GM12878 (cell line): Measurements from ENCODE around the gene RUSC1. TPM values are rescaled to one million over a fixed set of nuclear protein-coding genes. Genes with fewer than 3 reads are reported as not detected.

Experiments used
- ATAC-seq: fragments of 200-7000 bp; cut with Tn5 transposase; 3 replicates; pipeline ENCODE4 v1.9.1; 2020; ENCODE audit warnings: mild to moderate bottlenecking, moderate library complexity
- BruUV-seq: library from RNA; stranded (reverse); fragments of 400-500 nt; replicated peaks from 2 replicates; lab custom pipeline; 2021; lab: Mats Ljungman, UMichigan
- CTCF ChIA-PET: fragments of 300-600 bp; sonication (Branson Sonifier 250); formaldehyde crosslinking; extraction: SDS; loops from one replicate; lab custom pipeline; 2021; ENCODE audit warnings: inconsistent platforms; lab: Yijun Ruan, JAX
- POLR2A ChIA-PET: fragments of 350-600 bp; formaldehyde crosslinking; extraction: SDS; loops from one replicate; lab custom pipeline; 2021; ENCODE audit warnings: inconsistent platforms; lab: Charles Lee
- RAD21 ChIA-PET: fragments of 300-600 bp; sonication (Branson Sonifier 250); formaldehyde crosslinking; loops from one replicate; lab custom pipeline; 2023; ENCODE audit warnings: antibody characterized with exemption; ENCODE audit not compliant: unreplicated experiment; lab: Charles Lee
- SMC1A ChIA-PET: fragments of 300-600 bp; sonication (Branson Sonifier 250); formaldehyde crosslinking; loops from one replicate; lab custom pipeline; 2023; ENCODE audit not compliant: unreplicated experiment, uncharacterized antibody; lab: Charles Lee
- DNase-seq: peaks from one replicate; pipeline ENCODE4 v3.0.0-alpha.2; 2011; ENCODE audit warnings: low read depth, low spot score
- FAIRE-seq: peaks from 3 replicates; lab custom pipeline; 2011; peaks lifted over from hg19 to GRCh38; lab: Jason Lieb, UNC
- H2AFZ ChIP-seq: 2 replicates; pipeline ENCODE4 v1.6.0; 2011; ENCODE audit warnings: low read depth, low read length, control low read depth; ENCODE audit not compliant: control insufficient read depth
- H3K27ac ChIP-seq: 2 replicates; pipeline ENCODE4 v1.5.1; 2011; ENCODE audit warnings: control low read depth; ENCODE audit not compliant: control insufficient read depth, insufficient read depth
- H3K27me3 ChIP-seq, 2 experiments: replicated peaks in 1 of 2; 2 replicates each; pipeline versions ENCODE4 v1.6.0 to v1.6.1; 2011; ENCODE audit warnings: low read length in 1 of 2; ENCODE audit not compliant: control insufficient read depth in 2 of 2, insufficient read depth in 2 of 2
- H3K36me3 ChIP-seq, 2 experiments: 2 replicates each; pipeline ENCODE4 v1.5.1; 2011; ENCODE audit warnings: low read length in 1 of 2; ENCODE audit not compliant: control insufficient read depth in 2 of 2, insufficient read depth in 2 of 2
- H3K4me1 ChIP-seq: 2 replicates; pipeline ENCODE4 v1.6.1; 2011; ENCODE audit warnings: mild to moderate bottlenecking, low read length, moderate library complexity, mixed read lengths; ENCODE audit not compliant: control insufficient read depth, insufficient read depth
- H3K4me2 ChIP-seq: 2 replicates; pipeline ENCODE4 v1.6.0; 2011; ENCODE audit warnings: control low read depth; ENCODE audit not compliant: control insufficient read depth, insufficient read depth
- H3K4me3 ChIP-seq: fragments of 200-600 bp; sonication (generic); 2 replicates; pipeline ENCODE4 v1.5.1; 2016
- H3K79me2 ChIP-seq: 2 replicates; pipeline ENCODE4 v1.6.0; 2011; ENCODE audit warnings: low read length; ENCODE audit not compliant: control insufficient read depth, insufficient read depth
- H3K9ac ChIP-seq: 2 replicates; pipeline ENCODE4 v1.8.0; 2011; ENCODE audit warnings: low read length, control low read depth, mixed read lengths; ENCODE audit not compliant: control insufficient read depth, insufficient read depth
- H3K9me3 ChIP-seq: replicated peaks from 3 replicates; pipeline ENCODE4 v1.5.1; 2011; ENCODE audit warnings: mild to moderate bottlenecking, low read length; ENCODE audit not compliant: control insufficient read depth, insufficient read depth
- H4K20me1 ChIP-seq: 2 replicates; pipeline ENCODE4 v1.6.0; 2011; ENCODE audit not compliant: control insufficient read depth, insufficient read depth
- ATF7 ChIP-seq: fragments of 450-650 bp; IDR thresholded peaks from 2 replicates; pipeline ENCODE4 v1.6.1; 2016; ENCODE audit warnings: low read depth, mild to moderate bottlenecking
- BHLHE40 ChIP-seq, 2 experiments: fragments of 450-650 bp in 1 of 2; IDR thresholded peaks; 2 replicates each; pipeline ENCODE4 v1.6.1; 2011 to 2017; ENCODE audit warnings: low read depth in 2 of 2, borderline replicate concordance in 1 of 2, improper control_type of control experiment in 1 of 2, low read length in 1 of 2, mild to moderate bottlenecking in 1 of 2
- CBX5 ChIP-seq: sonication (generic); IDR thresholded peaks from 2 replicates; pipeline ENCODE4 v1.6.1; 2016; ENCODE audit warnings: low read depth, moderate library complexity, mild to moderate bottlenecking, inconsistent platforms
- CEBPB ChIP-seq, 2 experiments: fragments of 150-350 bp in 1 of 2; IDR thresholded peaks; 2 replicates each; pipeline ENCODE4 v1.6.1; 2012 to 2014; ENCODE audit warnings: low read depth in 2 of 2, low read length in 2 of 2, borderline replicate concordance in 1 of 2, inconsistent platforms in 1 of 2
- CUX1 ChIP-seq: IDR thresholded peaks from 2 replicates; pipeline ENCODE4 v1.6.1; 2012; ENCODE audit warnings: improper control_type of control experiment, low read depth, low read length; ENCODE audit not compliant: insufficient replicate concordance
- HDAC2 ChIP-seq: fragments of 200-600 bp; sonication (generic); IDR thresholded peaks from 2 replicates; pipeline ENCODE4 v1.6.1; 2017
- IKZF1 ChIP-seq: fragments of 450-650 bp; conservative IDR thresholded peaks from 2 replicates; pipeline ENCODE4 v1.6.1; 2017; ENCODE audit warnings: antibody characterized with exemption, mild to moderate bottlenecking
- IRF4 ChIP-seq: IDR thresholded peaks from 2 replicates; pipeline ENCODE4 v1.6.1; 2011; ENCODE audit warnings: low read depth, low read length
- JUNB ChIP-seq: IDR thresholded peaks from 2 replicates; pipeline ENCODE4 v1.6.1; 2016; ENCODE audit warnings: antibody characterized with exemption, mild to moderate bottlenecking
- NBN ChIP-seq: fragments of 450-650 bp; IDR thresholded peaks from 2 replicates; pipeline ENCODE4 v1.6.1; 2016
- NFYA ChIP-seq: IDR thresholded peaks from 2 replicates; pipeline ENCODE4 v1.6.1; 2011; ENCODE audit warnings: low read depth, mild to moderate bottlenecking, low read length, improper control_type of control experiment, borderline replicate concordance
- NFYB ChIP-seq: IDR thresholded peaks from 2 replicates; pipeline ENCODE4 v1.6.1; 2011; ENCODE audit warnings: low read depth, mild to moderate bottlenecking, low read length, improper control_type of control experiment, moderate library complexity; ENCODE audit not compliant: insufficient read depth
- POLR2A ChIP-seq: IDR thresholded peaks from 2 replicates; pipeline ENCODE4 v1.6.1; 2011; ENCODE audit warnings: low read depth, mild to moderate bottlenecking, low read length
- RBBP5 ChIP-seq: fragments of 200-600 bp; sonication (generic); conservative IDR thresholded peaks from 2 replicates; pipeline ENCODE4 v1.6.1; 2016
- TCF7 ChIP-seq: IDR thresholded peaks from 2 replicates; pipeline ENCODE4 v1.6.1; 2014; ENCODE audit warnings: antibody characterized with exemption, borderline replicate concordance
- ZNF687 ChIP-seq: fragments of 450-650 bp; IDR thresholded peaks from 2 replicates; pipeline ENCODE4 v1.6.1; 2017; ENCODE audit warnings: mild to moderate bottlenecking, moderate library complexity
- WGBS: methylation state at CpG from one replicate; pipeline ENCODE4 v1.1.6; 2016; ENCODE audit warnings: low lambda C conversion rate; ENCODE audit not compliant: insufficient replicate concordance, insufficient coverage; ENCODE audit errors: missing lambda C conversion rate; 5-methylcytosine and 5-hydroxymethylcytosine counted together
- in situ Hi-C: fragments of 300-500 bp; cut with MboI; formaldehyde crosslinking; loops from 9 replicates; pipeline ENCODE4 v1.14.3; 2018; ENCODE audit warnings: mixed read lengths
- intact Hi-C: fragments of 100-400 bp; cut with micrococcal nuclease; formaldehyde crosslinking; loops from one replicate; pipeline ENCODE4 v1.14.2; 2022; ENCODE audit not compliant: unreplicated experiment
- polyA plus RNA-seq, 11 experiments: library from polyadenylated mRNA; depleted of rRNA in 4 of 11; unstranded in 6 of 11; stranded (reverse) in 5 of 11; fragments of >200 nt; fragmentation: Nextera tagmentation in 4 of 11; fragmentation: Illumina TruSeq in 1 of 11; extraction: Ambion mirVana in 4 of 11; extraction: Trizol in 1 of 11; gene quantifications; 1 replicate in 1 of 11; 2 replicates in 10 of 11; pipeline versions ENCODE4 v1.2.1 to v1.2.3, GENCODE V29; 2011 to 2016; ENCODE audit warnings: inconsistent platforms in 2 of 11, missing spikeins in 2 of 11, low read depth in 1 of 11
- total RNA-seq, 4 experiments: library from RNA; depleted of rRNA in 3 of 4; stranded (reverse); fragments of >200 nt in 3 of 4; fragmentation: Illumina TruSeq in 1 of 4; extraction: Trizol in 1 of 4; gene quantifications; 2 replicates each; pipeline versions ENCODE4 v1.2.1 to v1.2.3, GENCODE V29; 2013 to 2021

The RUSC1 gene
- total and polyA plus RNA-seq, 10 of the 15 experiments (the other 5 are each of a cell fraction or from before 2014, with no cell fraction given): 1.1 to 23.7 (median 12.3) TPM

- intact Hi-C loops: no loop called here
- Histone ChIP-seq H2AFZ (no peak overlapping the region), H3K79me2 (no peaks in the 10 kb centered on the region), H3K4me3 (no peak overlapping the region), H3K27ac (no peak overlapping the region), H3K4me1 (no peaks in the 10 kb centered on the region), H3K4me2 (no peak overlapping the region), H3K9ac (no peak overlapping the region), H3K27me3 (no peaks in the 10 kb centered on the region), H3K36me3 (peaks cover 7 to 17% of the 10 kb centered on the region in 2 experiments), H3K9me3 (no peaks in the 10 kb centered on the region), H4K20me1 (no peaks in the 10 kb centered on the region)
- WGBS: 76% methylated on average over 11 of the region's 11 CpGs
- POLR2A ChIA-PET: interaction anchor here (0.7 kb wide), 3 partner anchors 13 to 1194 kb away, joined by 4 to 7 read pairs (median 5); no protein-coding TSS in a partner anchor
- FAIRE-seq (no peak), DNase-seq (no peak), ATAC-seq (no peak)
- SMC1A ChIA-PET: no interaction called here
- in situ Hi-C loops: no loop called here
- no TSS peak for BruUV-seq
- CTCF ChIA-PET: no interaction called here
- RAD21 ChIA-PET: no interaction called here
- TF ChIP-seq NBN (no peak), JUNB (no peak), IKZF1 (no peak), HDAC2 (no peak), CBX5 (no peak), POLR2A (no peak), RBBP5 (no peak), IRF4 (no peak), NFYA (no peak), ZNF687 (no peak), NFYB (no peak), BHLHE40 (IDR thresholded peaks at IDR 0.05; ENCODE audit: borderline replicate concordance in 1 of 2, low read depth in 2 of 2, low read length in 1 of 2) (no peak), CEBPB (IDR thresholded peaks at IDR 0.05; ENCODE audit: borderline replicate concordance in 1 of 2, low read depth in 2 of 2, low read length in 2 of 2) (no peak), ATF7 (no peak), TCF7 (no peak), CUX1 (no peak)
These were observed 9.4 kb downstream of the RUSC1 start for GRCh38 chr1:155329980-155330598.
